Renal pelvis (tissue), 4 donors: ENCODE measurements around the gene JPT2. TPM values are rescaled to one million over a fixed set of nuclear protein-coding genes. Genes with fewer than 3 reads are reported as not detected.
"Not testable (repeated sequence)": the region's sequence is repeated elsewhere in the genome, so short reads cannot be mapped to it uniquely, and the experiment has no call there.

Experiments used
- DNase-seq: peaks from one replicate; pipeline ENCODE4 v3.0.0-alpha.2; 2013
- polyA plus RNA-seq, 3 donors: library from polyadenylated mRNA; unstranded; fragments of 120-200 nt; gene quantifications; one replicate each; pipeline ENCODE4 v1.2.1, GENCODE V29; 2013; ENCODE audit not compliant: insufficient read length in 3 of 3

Gene JPT2
- polyA plus RNA-seq, 3 donors, result 75.4 to 83.3 (median 78.9) TPM

DNA sequence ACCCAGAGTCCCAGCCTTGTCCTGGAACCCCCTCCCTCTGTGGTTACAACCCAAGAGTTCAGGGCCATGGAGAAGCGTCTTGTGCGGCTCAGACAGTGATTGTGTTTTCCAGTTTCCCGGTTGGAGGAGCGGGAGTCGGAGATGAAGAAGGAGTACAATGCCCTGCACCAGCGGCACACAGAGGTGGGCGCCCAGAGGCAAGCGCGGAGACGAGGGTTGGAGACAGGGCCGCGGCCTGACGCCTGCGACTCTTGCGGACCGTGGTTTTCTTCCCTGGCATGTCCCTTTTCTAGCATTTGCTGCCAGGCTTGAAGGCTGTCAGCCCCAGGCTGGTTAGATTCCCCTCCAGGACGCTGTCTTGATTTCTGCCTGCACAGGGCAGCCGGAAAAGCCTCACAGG, 50.9 kb downstream of the JPT2 start:
- DNase-seq, result no peak

GRCh38 chr16:1729445-1729844, 51.4 kb downstream of the JPT2 start:
- no peak for DNase-seq

DNA sequence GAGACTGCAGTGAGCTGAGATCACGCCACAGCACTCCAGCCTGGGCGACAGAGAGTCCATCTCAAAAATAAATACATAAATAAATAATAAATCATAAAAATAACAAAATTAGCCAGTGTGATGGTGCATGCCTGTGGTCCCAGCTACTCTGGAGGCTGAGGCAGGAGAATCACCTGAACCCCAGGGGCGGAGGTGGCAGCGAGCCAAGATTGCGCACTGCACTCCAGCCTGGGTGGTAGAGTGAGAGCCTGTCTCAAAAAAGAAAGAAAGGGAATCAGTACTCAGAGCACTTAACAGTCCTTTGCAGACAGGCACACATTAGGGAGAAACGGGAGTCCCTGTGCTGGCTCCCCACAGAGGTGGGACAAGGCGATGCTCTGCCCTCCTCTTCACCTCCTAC, 53.0 kb downstream of the JPT2 start:
- DNase-seq, result no peak

DNA sequence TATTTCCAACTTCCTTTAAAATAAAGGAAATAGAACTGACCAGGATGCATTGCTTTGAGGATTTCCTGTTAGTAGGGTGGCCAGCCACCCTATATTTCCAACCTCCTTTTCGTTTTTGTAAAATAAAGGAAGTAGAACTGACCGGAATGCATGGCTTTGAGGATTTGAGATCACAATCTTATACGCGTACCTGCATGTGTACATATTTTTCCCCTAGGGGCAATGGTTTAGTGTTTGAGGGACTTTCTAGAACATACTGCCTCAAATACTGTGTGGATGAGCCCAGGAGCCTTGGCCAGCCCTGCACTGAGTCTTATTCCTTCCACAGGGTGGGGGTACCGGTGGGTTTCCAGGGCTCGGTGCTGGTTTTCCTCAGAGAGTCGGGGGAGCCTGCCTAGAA, 53.5 kb downstream of the JPT2 start:
- DNase-seq, result no peak

- no peak for DNase-seq
Measured at GRCh38 chr16:1732071-1732470, 54.0 kb downstream of the JPT2 start.

GRCh38 chr16:1732551-1732987, 54.5 kb downstream of the JPT2 start:
- not testable (repeated sequence) for DNase-seq

DNA sequence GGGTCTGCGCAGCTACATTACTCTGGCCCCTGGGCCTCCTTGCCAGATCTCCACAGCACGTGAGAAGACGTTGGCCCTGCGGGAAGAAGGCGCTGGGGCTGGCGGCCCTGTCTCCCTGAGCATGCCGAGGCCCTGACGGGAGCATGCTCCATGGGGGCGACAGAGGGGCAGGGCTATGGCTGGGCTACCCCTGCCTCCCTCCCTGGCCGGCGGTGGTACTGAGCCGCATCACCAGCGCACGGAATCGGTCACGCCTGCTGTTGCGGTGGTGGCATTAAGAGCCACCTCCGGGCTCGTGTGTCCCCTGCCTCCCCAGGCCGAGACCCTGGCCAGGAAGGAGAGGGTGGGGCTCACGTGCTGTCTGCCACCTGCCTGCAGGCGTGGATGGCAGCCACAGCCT, 56.0 kb downstream of the JPT2 start:
- no peak for DNase-seq

GRCh38 chr16:1734816-1735215, 56.7 kb downstream of the JPT2 start:
- no peak for DNase-seq

DNA sequence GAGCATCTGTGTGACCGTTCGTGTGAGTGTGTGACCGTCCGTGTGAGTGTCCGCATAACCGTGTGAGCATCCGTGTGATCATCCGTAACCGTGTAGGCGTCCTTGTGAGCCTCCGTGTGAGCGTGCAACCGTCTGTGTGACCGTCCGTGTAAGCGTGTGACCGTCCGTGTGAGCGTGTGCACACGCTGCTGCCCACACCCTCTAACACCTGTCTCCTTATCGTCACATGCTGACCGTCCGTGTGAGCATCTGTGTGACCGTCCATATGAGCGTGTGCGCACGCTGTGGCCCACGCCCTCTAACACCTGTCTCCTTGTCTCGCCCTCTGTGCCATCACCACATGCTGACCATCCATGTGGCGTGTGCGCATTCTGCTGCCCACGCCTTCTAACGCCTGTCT, 62.2 kb downstream of the JPT2 start:
- DNase-seq, result no peak

- no peak for DNase-seq
Measured at GRCh38 chr16:1740781-1741490, 62.9 kb downstream of the JPT2 start.

- DNase-seq, result no peak
Measured at GRCh38 chr16:1741553-1742165, 63.6 kb downstream of the JPT2 start.

DNA sequence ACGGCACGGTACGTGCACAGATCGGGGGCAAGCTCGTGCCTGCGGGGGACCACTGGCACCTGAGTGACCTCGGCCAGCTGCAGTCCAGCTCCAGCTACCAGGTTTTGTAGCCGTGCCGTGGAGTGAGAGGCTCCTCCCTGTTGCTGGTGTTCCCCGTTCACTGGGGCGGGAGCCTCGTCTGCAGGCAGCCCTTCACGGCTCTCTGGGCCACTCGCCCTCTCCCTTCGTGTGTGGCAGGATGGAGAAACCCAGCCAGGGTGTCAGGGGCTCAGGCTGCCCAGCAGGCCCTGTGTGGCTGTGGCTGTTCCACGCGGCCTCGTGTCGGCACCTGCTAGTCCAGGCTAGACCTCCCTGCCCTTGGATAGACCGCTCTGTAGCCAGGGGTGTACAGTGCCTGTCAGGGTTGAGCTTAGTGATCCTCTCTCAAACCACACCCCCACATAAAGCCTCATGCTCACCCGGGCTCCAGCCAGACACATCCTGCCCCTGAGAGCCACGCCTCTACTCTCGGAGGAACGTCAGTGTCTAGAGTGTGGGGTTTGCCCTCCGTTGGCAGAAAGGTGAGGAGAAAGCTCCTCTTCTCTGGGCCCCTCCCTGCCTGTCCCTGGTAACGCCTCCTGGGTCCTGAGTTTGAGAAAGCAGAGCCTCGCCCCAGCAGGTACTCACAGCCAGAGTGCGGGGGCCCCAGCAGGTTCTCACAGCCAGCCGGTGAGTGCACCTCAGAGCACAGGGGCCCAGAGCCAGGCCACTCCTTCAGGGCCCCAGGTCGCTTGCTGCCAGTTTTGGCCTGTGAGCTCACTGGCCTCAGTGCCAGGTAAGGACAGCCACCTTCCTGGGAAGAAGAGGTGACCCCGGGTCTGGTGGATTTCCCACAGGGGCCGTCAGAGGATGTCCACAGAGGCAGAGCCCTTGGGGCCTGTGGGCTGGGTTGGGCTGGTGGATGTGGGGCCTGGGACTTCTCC, 65.6 kb downstream of the JPT2 start:
- DNase-seq, result no peak

- no peak for DNase-seq
Measured at GRCh38 chr16:1744338-1744840, 66.3 kb downstream of the JPT2 start.

DNA sequence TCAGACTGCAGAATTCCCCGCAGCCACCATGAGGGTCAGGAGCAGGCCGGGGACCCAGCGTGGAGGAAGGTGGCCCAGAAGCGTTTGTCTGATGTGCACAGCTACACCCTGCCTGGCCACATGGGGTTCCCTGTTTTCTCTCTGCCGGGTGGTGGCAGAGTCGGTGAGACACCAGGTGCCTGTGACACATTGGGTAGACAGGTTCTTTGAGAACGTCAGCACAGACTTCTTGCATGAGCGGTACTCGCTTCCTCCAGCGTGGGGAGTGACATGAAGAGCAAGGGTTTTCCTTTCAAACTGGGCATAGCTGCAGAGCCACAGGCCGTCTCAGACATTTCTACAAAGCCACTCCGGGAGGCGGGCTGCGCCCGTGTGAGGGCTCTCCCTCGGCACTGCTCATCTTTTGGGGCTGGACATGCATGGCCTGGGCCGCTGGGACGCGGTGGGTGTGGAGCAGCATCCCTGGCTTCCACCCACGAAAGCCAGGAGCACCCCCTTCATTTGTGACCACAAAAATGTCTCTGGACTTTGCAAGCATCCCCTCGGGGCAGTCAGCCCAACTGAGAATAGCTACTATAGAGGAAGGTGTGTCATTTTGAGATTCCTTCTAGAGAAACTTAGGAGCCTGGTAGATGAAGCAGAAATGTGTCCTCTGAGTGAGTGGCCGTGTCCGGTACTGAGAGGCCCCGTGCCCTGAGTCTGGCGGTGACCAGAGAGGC, 67.3 kb downstream of the JPT2 start:
- no peak for DNase-seq

DNA sequence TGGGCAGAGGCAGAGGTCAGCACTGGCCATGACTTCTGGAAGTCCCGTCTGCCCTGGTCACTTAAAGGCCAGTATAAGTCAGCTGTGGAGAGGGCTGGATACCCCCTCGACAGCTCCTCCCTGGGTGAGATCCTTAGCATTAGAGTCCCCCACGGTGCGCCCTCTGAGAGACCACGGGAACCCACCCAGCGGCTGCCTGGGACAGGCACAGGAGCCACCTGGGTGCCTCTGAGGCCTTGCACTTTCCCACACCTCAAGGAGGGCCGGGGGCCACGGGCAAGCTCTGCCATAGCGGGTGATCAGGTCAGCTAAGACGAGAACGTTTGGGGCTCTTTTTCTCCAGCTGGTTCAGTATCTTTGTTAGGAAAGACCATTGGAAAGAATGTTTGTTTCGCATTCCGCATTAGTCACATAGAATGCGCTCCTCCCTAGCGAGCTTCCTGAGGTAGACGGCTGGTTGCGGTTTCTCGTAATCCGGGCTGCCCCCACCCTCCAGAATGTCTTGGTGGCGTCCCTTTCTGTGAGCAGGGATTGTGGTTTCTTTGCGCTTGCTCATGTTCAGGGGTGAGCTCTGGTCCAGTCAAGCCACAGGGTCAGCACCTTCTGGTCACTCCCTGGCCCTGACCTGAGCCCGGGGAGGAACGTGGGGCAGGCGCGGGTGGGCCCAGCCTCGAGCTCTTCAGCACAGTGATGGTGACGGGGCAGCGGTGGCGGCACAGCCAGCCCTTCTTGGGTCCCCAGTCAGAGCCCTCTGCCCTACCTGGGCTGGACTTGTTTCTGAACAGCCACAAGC, 68.0 kb downstream of the JPT2 start:
- no peak for DNase-seq

GRCh38 chr16:1746693-1747195, 68.7 kb downstream of the JPT2 start:
- DNase-seq, result no peak

- no peak for DNase-seq
Measured at GRCh38 chr16:1747934-1748333, 69.9 kb downstream of the JPT2 start.

DNA sequence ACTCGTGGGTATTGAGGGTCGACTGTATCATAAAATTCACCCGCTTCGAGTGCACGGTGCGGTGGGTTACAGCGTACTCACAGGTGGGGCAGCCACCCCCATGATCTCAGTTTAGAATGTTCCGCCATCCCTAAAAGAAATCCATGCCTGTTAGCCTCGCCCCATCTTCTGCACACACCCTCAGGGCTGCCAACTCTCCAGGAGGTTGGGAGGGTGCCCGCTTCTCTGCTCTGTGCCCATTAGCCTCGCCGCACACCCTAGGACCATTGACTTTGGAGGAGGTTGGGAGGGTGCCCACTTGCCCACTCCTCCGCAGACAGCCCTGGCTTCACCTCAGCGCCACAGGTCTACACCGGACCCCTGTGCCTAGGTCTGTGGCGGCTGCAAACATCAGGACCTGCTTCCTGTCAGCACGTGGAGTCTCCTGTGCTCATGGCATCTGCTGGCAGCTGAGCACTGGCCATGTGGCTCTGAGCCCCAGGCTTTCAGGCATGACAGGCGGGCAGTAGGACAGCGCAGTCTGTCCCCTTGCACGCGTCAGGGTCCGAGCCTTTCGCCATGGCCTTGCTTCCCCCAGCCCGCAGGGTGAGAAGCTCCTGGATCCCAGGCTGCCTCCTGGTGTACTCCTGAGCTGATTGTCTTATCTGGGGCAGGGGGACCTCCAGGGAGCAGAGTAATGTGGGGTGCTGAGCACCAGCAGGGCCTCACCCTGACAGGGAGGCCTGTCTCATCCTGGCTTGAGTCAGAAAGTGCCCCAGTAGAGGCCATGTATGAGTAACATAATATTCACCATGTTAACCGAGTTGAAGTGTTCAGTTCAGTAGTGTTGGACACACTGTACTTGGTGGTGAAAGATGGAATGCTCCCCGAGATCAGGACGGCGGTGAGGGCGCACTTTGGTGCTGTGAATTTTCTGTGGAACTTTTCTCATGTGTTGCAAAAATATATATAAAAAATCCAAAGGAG, 71.4 kb downstream of the JPT2 start:
- DNase-seq, result no peak
